HG03066 (cell line): ENCODE results near the gene PDK3.

Experiments
- ATAC-seq: cut with Tn5 transposase; IDR thresholded peaks from one replicate; pipeline ENCODE4 v1.9.1; 2021; ENCODE audit warnings: low read depth; ENCODE audit not compliant: unreplicated experiment

PDK3 gene

GRCh38 chrX:24480400-24480865 lies 15.3 kb downstream of the PDK3 start:
- peak; percentile 36 for ATAC-seq

- ATAC-seq: no peak
Observed at GRCh38 chrX:24482823-24483415, 17.8 kb downstream of the PDK3 start.

DNA sequence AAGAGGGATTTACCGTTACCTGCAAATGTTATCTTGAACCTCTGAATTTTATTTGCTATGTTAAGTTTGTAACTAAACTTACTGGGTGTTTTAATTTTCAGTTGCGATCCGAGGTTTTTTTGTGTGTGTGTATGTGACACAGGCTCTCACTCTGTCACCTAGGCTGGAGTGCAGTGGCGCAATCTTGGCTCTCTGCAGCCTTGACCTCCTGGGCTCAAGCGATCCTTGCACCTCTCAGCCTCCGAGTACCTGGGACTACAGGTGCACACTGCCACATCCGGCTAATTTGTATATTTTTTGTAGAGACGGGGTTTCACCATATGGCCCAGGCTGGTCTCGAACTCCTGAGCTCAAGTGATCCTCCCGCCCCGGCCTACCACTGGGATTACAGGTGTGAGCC lies 18.5 kb downstream of the PDK3 start:
- ATAC-seq: no peak

- ATAC-seq: no peak
Observed at GRCh38 chrX:24485323-24485722, 20.2 kb downstream of the PDK3 start.

DNA sequence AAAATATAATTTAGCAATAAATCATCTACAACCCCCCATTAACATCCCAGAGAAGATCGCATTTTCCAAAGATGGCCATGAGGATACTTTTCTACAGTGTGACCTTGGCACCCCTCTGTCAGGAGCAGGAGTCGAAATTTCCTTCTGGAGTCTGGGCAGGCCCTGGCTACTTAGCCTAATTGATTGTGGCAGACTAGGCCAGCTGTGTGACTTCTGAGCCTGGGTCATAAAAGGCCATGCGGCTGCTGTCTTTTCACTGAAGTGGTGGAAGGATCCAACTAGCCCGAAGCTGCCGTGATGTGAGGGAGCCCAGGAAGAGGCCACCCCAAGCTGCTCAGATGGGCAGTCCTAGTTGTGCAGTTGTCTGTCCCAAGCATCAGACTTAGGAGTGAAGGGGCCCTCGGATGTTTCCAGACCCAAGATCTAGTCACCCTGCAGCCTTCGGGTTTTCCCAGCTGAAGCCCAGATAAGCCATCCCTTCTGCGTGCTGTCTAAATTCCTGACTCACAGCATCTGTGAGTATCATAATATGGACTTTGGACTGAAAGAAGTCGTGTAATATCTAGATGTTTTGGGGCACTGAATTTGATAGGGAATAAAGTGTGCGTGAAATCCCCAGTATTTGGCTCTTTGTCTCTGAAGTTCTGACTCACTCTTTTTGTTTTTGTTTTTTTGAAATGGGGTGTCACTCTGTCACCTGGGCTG lies 21.0 kb downstream of the PDK3 start:
- ATAC-seq: no peak

DNA sequence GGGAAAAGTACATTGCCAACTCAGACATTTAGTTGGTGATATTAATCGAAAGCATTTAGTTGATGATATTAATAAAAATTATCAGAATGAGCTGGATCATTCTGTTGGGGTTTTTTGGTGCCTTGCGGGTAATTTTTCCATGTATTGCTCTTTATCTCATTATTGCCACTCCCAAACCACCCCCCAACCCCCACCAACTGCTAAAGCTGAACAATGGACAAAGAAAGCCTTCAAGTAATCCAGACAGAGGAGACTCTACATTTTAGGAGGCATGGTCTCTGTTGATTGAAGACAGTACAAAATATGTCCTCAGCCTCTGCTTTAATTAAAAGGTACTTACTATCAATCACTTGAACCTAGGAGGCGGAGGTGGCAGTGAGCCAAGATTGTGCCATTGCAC lies 22.5 kb downstream of the PDK3 start:
- ATAC-seq: no peak

- no peak for ATAC-seq
Observed at GRCh38 chrX:24491741-24492140, 26.7 kb downstream of the PDK3 start.

- ATAC-seq: no peak
Observed at GRCh38 chrX:24493740-24494581, 28.9 kb downstream of the PDK3 start.

GRCh38 chrX:24494647-24495075 lies 29.6 kb downstream of the PDK3 start:
- ATAC-seq: no peak

GRCh38 chrX:24495700-24496099 lies 30.6 kb downstream of the PDK3 start:
- no peak for ATAC-seq

DNA sequence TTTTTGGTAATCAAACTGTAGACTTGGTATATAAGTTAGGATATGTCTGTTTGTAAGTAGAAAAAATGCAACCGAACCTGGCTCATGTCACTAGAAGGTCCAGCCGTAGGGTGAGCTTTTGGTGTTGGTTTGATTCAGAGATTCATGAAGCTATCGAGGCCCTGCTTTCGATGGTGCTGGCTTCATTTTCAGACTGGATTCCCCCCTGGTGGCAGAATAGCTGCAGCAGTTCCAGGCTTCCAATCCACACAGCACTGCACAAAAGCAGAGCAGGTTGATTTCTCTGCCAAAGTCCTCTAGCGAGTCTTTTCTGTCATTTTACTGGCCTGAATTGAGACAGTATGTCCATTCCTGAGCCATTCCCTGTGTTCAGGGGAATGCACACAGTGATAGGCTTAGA lies 33.1 kb downstream of the PDK3 start:
- no peak for ATAC-seq

DNA sequence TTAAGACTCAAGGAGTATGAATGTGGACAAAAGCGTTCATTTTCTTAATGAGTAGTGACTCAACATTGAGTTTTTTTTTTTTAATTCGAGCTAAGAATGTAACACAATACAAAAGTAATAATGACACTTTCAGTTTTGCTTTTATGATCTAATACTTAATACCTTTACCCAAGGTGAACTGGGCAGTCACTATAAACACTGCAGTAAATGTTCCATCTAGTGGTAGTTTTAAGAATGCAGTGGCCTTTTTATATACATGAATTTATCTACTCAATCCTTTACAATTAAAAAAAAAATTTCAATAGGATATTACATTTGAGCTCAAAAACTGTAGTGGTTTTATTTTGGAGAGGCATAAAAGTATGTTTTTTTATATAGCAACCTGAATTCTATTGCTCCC lies 33.9 kb downstream of the PDK3 start:
- ATAC-seq: no peak

DNA sequence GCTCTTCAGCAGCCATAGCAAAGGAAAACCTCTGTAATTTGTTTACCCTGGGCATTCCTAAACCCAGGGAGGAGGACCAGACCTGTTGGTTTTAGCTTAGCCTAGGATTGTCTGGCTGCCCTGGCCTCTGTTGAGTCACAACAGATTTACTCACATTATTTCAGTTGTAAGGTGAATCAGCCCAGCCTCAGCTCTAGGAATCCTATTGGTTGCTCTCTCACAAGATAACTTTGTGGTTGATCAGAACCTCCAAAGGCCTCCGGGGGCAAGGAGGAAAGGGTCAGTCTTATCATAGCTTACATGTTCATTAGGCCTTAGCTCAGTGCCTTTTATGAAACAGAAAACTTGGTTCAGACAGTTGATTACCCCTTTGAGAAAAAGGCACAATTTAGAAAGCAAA lies 41.0 kb downstream of the PDK3 start:
- peak; percentile 94 for ATAC-seq

DNA sequence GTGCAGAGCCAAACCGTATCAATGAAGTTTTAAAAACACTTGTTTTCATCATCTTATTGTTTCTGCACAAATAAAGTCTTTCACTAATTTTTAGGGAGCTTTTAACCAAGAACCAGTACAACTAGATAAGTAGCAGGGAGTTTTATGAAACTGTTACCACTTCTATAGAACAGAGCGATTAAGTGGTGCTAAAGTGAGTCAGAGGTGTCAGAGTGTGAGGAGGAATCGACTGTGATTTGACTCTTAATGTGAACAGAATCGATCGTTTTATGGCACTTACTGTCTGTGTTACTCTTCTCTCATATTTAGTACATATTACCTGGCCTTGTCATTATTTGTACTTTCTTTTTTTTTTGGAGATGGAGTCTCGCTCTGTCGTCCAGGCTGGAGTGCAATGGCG lies 43.3 kb downstream of the PDK3 start:
- ATAC-seq: no peak

DNA sequence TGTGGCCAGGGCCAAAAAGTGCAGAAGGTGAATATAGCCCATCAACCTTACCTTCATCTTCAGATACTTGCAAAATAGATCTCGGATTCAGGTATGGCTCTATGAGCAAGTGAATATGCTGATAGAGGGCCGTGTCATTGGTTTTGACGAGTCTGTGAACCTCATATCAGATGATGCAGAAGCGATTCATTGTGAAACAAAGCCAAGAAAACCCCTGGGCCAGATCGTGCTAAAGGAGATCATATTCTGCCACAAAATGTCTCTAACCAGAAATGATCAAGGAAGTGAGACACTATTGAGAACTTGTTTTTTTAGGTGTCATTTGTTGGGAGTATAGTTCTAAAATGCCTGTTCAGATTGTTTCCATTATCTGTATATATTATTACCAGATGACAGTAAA lies 48.3 kb downstream of the PDK3 start:
- ATAC-seq: peak; percentile 92

DNA sequence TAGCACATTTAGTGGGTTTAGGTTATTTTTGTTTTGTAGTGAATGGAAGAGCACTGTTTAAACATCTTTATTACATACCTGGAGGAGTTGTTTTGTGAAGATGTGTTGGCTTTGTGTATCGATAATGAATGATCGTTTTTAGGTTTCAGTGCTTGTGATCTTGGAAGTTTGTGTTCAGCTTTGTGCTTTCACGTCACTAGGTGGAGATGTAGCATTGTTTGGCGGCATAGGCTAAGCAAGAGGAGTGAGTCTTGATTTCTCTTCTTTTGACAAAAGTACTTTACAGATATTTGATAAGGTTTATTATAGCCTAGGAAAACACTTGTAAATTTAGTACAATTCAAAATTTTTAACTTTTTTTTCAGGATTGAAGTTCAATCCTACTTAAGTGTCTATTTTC lies 50.4 kb downstream of the PDK3 start:
- ATAC-seq: no peak

DNA sequence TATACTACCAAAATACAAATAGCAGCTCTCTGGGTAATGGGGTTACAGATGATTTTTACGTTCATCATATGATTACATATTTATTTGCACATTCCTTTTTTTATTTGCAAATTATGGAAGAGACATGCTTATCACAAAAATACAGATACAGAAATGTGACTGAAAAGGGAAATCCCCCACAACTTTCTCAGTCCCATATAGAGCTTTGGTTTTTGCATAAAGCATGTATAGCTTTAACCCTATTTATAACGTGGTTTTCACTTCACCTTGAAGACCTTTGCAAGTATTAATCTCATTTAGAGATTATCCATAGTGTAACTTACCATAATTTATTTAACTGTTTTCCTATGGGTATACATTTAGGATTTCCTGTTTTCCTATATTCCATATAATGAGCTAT lies 55.4 kb downstream of the PDK3 start:
- ATAC-seq: no peak

DNA sequence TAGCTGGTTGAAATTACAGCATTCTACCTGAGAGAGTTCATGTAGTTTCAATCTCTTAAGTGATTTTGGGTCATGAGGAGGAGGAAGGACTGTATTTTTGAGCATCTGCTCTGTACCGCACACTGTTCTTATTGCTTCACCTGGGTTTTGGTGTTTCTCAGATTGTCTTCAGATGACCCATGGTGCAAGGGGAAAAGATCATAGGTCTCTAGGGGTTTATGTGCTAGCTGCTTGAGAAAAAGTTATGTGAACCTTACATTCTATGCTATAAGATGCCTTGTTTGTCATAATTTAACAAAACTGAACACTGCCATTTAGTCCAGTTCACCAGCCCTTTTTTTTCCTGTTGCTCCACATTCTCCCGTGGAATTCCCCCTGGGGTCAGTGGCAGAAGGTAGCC lies 60.4 kb downstream of the PDK3 start:
- ATAC-seq: no peak

- ATAC-seq: no peak
Observed at GRCh38 chrX:24526616-24527015, 61.5 kb downstream of the PDK3 start.

DNA sequence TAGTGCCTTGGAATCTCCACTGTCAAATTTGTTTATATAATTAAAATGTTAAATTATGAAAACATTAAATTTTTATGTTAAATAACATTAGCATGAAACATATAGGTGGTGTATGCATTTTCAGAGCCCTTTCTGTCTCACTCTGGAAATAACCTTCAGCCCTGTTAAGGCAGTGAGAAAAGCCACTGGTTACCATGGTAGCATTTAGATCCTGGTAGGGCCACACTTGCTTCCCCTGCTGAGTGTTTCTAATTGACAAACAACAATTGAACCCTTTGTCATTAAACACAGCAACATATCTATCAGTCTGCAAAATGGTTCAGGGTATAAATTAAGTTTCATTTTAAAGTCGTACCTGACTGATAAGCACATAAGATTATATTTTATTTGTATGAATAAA lies 63.5 kb downstream of the PDK3 start:
- no peak for ATAC-seq

DNA sequence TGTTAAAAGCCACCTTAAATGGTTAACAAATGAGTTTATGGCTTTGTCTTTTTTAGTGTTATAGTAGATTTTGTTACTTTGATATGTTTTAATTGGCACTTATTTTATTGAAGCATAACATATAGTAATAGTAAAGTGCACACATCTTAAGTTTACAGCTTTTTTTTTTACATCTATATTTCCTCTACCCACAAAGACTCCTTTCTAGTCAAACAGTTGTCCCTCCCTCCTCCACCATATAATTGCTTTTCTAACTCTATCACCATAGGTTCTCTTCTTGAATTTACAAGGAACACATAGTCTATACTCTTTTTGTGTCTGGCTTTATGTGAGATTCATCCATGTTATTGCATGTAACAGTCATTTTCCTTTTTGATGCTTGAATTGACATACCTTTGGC lies 71.5 kb downstream of the PDK3 start:
- no peak for ATAC-seq

GRCh38 chrX:24542756-24543155 lies 77.7 kb downstream of the PDK3 start:
- no peak for ATAC-seq
